NCI-H187 (cell line): ENCODE results near the gene RAPGEF2.
A peak's percentile ranks its signal among the peaks of the same experiment; 100 is the strongest.
"Not testable (repeated sequence)": the region's sequence is repeated elsewhere in the genome, so short reads cannot be mapped to it uniquely, and the experiment has no call there.

ENCODE experiments used
- DNase-seq, 2 experiments: peaks; one replicate each; lab custom pipeline; 2025; lab: John Stamatoyannopoulos, UW

The RAPGEF2 gene

GRCh38 chr4:159161436-159161835 is 58.6 kb downstream of the RAPGEF2 start:
- DNase-seq, result not testable (repeated sequence)

GRCh38 chr4:159162576-159162975 is 59.7 kb downstream of the RAPGEF2 start:
- DNase-seq, result no peak

DNA sequence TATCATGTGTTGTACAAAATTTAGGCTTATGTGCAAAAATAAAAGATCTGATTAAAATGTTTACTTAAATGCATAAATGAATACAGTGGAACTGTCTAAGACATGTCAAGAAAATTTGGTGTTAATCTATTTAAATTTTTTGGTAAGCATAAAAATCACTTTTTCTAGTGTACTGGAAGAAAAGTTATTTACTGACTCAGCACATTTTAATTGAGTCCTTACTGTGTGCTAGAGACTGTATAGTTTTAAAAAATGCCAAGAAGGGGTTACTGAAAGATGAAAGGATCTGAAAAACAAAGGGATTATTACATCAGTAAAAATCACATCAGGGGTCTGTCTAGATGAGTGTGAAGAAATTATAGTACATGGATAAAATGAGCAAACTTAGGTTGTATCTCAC is 60.6 kb downstream of the RAPGEF2 start:
- DNase-seq, result no peak

GRCh38 chr4:159169404-159170302 is 66.8 kb downstream of the RAPGEF2 start:
- no peak for DNase-seq

DNA sequence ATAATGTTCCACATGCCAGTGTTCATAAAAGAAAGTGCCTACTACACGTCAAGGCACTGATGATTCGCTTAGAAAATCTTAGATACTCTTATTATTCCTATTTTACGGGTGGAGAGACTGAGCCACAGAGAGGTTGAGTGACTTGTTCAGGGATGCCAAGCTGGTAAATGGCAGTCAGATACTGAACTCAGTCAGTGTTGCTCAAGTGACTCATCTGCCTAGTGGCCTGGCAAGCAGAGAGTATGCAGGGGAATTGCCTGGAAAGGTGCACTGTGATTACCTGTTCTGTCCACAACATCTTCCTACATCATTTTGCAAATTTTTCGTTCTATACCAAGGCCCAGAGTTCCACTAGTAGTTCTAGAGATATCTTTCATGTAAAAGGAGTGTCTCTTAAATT is 68.4 kb downstream of the RAPGEF2 start:
- DNase-seq, result no peak

GRCh38 chr4:159173886-159174285 is 71.0 kb downstream of the RAPGEF2 start:
- no peak for DNase-seq

DNA sequence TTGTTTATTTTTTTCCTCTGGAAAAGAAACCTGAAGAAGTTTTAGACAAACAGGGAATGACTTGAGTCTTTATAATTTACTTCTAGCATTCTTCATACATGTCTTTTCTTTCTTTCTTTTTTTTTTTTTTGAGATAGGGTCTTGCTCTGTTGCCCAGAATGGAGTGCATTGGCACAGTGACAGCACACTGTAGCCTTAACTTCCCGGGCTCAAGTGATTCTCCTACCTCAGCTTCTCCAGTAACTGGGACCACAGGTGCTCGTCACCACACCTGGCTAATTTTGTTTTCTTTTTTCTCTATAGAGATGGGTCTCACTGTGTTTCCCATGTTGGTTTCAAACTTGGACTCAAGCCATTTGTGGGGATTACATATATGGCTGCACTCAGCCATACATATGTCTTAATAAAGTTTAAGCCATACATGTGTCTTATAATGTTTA is 71.8 kb downstream of the RAPGEF2 start:
- DNase-seq, result no peak

DNA sequence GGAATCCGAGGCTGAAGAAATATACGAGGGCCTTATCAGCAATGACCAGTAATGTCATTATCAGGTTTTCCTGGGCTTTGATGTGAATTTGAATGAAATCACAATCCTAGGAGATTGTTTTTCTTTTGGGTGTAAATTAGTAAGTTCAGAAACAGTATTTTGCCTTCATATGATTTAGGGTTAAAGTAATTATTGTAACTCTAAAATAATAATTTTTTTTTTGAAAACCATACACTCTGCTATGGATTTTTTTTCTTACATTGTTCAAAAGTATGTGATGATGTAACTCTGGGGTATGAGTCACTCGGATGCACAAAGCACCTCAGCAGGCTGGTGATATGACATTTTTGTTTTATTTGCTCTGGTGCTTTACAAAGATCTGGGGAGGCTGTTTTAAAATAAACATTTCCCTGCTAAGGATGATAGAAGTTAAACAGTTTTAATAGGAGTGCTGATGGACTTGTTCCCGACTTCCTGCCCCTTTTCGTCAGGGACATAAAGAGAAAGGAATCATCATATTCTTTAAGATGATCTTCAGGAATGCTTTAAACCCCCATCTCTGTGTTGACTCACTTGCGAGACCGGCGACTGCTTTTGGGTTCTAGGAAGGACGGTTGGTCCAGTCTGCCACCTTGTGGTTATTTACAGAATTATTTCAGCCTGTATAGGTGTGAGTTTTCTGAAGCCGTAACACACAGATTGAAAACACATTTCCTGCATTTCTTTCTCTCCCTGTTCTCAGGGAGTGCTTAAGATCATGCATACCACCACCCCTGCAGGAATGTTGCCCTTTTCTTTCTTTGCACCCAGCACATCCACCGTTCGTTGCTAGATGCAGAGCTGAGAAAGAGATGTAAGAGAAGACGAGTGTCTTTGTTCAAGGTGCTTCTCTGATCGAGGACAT is 72.5 kb downstream of the RAPGEF2 start:
- DNase-seq, result peak in 1 of 2 experiments; percentile 3

GRCh38 chr4:159175989-159176375 is 73.1 kb downstream of the RAPGEF2 start:
- no peak for DNase-seq

GRCh38 chr4:159177265-159178150 is 74.6 kb downstream of the RAPGEF2 start:
- DNase-seq, result no peak

DNA sequence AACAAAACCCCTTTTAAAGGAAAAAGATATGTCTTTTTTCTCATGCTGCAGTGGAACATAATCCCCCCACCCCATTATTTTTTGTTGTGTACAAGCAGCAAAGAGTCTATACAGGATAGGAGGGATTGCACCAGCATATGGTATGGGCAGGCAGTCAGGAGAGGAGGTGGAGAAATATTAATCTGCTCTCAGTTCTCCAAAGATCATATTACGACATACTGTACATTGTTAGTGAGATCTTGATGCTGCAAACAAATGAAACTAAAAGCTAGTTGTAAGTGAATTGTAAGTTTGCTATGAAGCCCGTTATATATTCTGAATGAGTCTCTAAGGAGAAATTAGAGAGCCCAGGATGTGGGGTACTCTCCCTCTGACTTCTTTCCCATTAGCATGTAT is 75.3 kb downstream of the RAPGEF2 start:
- no peak for DNase-seq

DNA sequence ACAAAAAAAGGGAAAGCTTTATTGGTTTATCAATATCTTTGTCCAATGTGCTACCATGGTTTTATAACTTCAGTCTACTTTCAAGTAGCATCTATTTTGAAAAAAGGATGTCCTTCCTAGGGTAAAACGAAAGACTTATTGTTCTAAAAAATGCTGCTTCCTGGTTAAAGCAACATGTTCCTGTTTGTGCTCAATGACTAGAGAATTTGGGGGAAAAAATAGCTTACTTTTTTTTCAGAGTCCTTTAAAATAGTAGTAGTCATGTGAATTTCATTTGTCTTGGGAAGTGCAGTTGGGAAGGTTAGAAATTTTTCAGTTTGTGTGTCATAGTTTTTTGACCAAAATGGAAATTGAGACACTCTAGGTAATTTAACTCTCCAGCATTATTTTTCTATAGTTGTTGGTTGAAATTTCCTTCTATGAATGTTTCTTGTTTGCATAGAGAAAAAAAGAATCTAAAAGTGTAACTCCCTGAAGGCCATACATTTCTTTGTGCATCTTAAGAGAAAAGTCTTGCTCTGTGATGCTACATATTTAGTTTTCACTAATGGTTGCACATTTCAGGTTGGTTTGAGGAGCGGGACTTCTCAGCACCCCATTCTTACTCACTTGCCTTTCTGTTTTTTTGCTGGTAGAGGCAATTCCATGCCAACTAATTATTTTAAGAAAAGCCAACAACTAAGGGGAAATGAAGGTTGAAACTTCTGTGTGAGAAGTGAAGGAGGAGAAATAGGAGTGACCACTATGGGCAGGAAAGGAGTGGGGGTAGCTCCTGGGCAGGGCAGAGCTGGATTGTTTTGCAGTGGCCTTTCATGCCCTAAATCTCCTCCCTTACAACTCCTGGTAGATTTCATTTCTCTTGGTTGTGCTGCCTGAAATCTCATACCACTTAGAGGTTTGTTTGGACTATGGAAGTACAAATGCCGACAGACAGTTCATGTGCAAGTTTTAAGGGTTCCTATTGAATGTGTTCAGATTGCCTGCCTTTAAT is 76.4 kb downstream of the RAPGEF2 start:
- no peak for DNase-seq

GRCh38 chr4:159183885-159184605 is 81.2 kb downstream of the RAPGEF2 start:
- not testable (repeated sequence) for DNase-seq

GRCh38 chr4:159185591-159186023 is 82.7 kb downstream of the RAPGEF2 start:
- DNase-seq, result no peak

- no peak for DNase-seq
Observed at GRCh38 chr4:159188646-159189045, 85.8 kb downstream of the RAPGEF2 start.

DNA sequence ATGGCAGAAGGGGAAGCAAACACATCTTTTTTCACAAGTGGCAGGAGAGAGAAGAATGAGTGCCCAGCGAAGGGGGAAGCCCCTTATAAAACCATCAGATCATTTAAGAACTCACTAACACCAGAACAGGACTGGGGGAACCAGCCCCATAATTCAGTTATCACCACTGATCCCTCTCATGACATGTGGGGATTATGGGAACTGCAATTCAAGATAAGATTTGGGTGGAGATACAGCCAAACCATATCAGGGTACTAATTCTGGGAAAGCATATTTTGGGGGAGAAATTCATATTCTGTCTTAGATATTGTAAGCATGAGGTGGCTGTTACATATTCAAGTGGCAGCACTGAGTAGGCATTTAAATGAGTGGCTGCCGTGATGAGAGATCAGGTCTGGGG is 87.8 kb downstream of the RAPGEF2 start:
- DNase-seq, result no peak

GRCh38 chr4:159191989-159192388 is 89.1 kb downstream of the RAPGEF2 start:
- DNase-seq, result no peak

DNA sequence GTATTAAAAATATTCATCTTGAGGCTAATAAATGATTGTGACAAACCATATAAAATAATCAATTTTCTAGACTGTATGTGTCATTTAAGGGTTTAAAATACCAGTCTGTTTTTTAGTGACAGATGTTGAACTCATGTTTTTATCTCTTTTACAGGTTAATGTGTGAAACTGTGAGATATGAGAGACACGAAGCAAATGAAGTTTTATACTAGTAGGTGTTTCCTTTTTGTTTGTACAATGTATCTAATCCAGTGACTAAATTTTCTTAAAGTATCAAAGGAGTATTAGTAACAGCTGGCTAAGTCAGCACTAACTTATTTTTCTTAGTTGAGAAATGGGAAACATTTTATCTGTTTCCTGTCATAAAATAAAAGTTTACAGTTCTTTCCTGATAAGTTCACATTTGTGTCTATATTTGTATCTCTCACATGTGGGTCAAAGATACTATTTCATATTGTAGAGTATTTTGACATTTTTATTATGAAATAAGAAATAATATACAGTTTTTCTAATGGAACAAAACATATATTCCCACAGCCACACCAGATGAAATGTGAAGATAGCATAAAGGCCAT is 90.3 kb downstream of the RAPGEF2 start:
- no peak for DNase-seq

DNA sequence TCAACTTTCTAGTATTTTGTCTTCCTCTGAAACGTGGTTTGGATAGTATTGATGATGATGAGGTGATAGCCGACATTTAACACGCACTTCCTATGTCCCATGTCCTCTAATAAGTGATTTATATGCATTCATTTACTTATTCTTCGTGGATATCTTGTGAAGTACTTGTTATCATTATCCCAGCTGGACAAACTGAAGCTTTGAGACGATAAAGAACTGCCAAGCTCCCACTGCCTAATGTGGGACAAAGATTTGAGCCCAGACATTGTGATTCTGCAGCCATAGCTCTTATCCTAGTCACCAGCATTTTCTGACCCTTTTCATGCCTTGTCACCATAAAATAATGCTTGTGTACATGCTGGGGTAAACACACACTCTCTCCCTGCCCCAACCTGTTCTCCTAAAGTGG is 92.5 kb downstream of the RAPGEF2 start:
- no peak for DNase-seq
